Tibial nerve (tissue), 4 donors: ENCODE data around the gene SNX33. TPM values are rescaled to one million over a fixed set of nuclear protein-coding genes. Genes with fewer than 3 reads are reported as not detected.

Experiments used
- DNase-seq, 2 donors: peaks; one replicate each; pipeline ENCODE4 v3.0.0-alpha.2; 2019; ENCODE audit warnings: low spot score in 2 of 2
- H3K27ac ChIP-seq, 4 donors: fragments of 200-600 bp; sonication (generic) in 3 of 4; one replicate each; pipeline ENCODE4 v1.5.1; 2017 to 2019; ENCODE audit warnings: mild to moderate bottlenecking in 1 of 4
- H3K27me3 ChIP-seq, 2 donors: fragments of 200-600 bp; sonication (generic) in 1 of 2; one replicate each; pipeline versions ENCODE4 v1.5.1 to v1.6.0; 2017 to 2019
- H3K36me3 ChIP-seq, 3 donors: fragments of 200-600 bp; sonication (generic); one replicate each; pipeline ENCODE4 v1.5.1; 2018 to 2019
- H3K4me1 ChIP-seq, 4 donors: fragments of 200-600 bp; sonication (generic) in 3 of 4; one replicate each; pipeline ENCODE4 v1.5.1; 2017 to 2019
- H3K4me3 ChIP-seq, 4 donors: fragments of 200-600 bp; sonication (generic) in 3 of 4; one replicate each; pipeline ENCODE4 v1.5.1; 2017 to 2019; ENCODE audit warnings: mild to moderate bottlenecking in 1 of 4, moderate library complexity in 1 of 4
- H3K9me3 ChIP-seq, 4 donors: fragments of 200-600 bp; sonication (generic) in 3 of 4; one replicate each; pipeline ENCODE4 v1.5.1; 2017 to 2019
- EP300 ChIP-seq, 2 donors: sonication (generic); formaldehyde crosslinking; IDR thresholded peaks; one replicate each; pipeline ENCODE4 v1.6.1; 2017; ENCODE audit warnings: antibody characterized with exemption in 2 of 2, mild to moderate bottlenecking in 1 of 2
- POLR2A ChIP-seq, 2 donors: fragments of 450-650 bp; IDR thresholded peaks; one replicate each; pipeline ENCODE4 v1.6.1; 2017; ENCODE audit warnings: antibody characterized with exemption in 2 of 2, mild to moderate bottlenecking in 2 of 2, moderate library complexity in 2 of 2
- WGBS, 2 donors: methylation state at CpG; one replicate each; pipeline ENCODE4 v1.1.5; 2018; 5-methylcytosine and 5-hydroxymethylcytosine counted together
- total RNA-seq, 4 donors: library from RNA; depleted of rRNA; stranded (reverse); fragments of >200 nt; gene quantifications; one replicate each; pipeline ENCODE4 v1.1.0, GENCODE V29; 2016
- TF ChIP-seq, protein P1 (sequence below), 5 experiments: fragments of 200-600 bp in 3 of 5; fragments of 450-650 bp in 2 of 5; sonication (generic) in 3 of 5; IDR thresholded peaks; one replicate each; pipeline ENCODE4 v1.5.1; 2016 to 2019; ENCODE audit warnings: antibody characterized with exemption in 5 of 5, mild to moderate bottlenecking in 3 of 5, moderate library complexity in 2 of 5

SNX33 gene
- total RNA-seq, 4 donors from 2014 or later = 29.7 to 44.9 (median 31.1) TPM

DNA sequence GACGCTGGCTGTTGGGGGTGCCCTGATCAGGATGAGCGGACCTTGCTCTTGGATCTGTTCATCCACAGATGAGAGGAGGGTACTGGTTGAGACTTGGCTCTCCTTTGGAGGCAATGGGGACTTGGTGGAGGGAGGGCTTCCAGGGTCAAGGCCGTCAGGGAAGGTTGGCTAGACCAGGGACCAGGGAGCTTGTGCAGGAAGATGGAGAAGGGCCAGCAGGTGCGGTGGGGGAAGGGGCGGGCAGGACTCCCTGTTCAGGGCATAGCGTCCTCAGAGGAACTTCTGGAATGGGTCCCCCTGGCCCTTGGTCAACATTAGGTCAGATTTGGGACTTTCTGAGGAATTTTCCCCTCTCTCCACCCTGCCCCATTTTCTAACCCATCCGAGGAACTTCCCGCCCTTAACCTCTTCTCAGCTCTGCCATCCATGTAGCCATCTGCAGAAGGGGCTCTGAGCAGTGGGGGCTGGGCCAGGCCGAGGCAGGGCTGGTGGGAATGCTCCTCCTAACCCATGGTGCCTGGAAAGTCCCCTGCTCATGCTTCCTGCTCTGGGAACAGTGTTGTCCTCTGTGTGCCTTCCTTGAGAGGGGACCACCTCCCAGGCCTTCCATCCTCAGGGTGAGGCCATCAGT is 11.5 kb downstream of the SNX33 start:
- TF ChIP-seq, protein P1, sequence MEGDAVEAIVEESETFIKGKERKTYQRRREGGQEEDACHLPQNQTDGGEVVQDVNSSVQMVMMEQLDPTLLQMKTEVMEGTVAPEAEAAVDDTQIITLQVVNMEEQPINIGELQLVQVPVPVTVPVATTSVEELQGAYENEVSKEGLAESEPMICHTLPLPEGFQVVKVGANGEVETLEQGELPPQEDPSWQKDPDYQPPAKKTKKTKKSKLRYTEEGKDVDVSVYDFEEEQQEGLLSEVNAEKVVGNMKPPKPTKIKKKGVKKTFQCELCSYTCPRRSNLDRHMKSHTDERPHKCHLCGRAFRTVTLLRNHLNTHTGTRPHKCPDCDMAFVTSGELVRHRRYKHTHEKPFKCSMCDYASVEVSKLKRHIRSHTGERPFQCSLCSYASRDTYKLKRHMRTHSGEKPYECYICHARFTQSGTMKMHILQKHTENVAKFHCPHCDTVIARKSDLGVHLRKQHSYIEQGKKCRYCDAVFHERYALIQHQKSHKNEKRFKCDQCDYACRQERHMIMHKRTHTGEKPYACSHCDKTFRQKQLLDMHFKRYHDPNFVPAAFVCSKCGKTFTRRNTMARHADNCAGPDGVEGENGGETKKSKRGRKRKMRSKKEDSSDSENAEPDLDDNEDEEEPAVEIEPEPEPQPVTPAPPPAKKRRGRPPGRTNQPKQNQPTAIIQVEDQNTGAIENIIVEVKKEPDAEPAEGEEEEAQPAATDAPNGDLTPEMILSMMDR (IDR thresholded peaks at IDR 0.05) = no peak
- Histone ChIP-seq H3K27me3 (no peaks in the 10 kb centered on the region), H3K9me3 (no peaks in the 10 kb centered on the region), H3K4me1 (peaks cover 0 to 78% (median 39%) of the 10 kb centered on the region in 4 donors), H3K27ac (peak overlapping the region; percentile 63 to 97 (median 86)), H3K4me3 (no peak overlapping the region), H3K36me3 (peaks cover 0 to 59% (median 5%) of the 10 kb centered on the region in 3 donors)
- 65 to 67% methylated on average over 8 to 9 of the region's 9 CpGs for WGBS, 2 donors
- DNase-seq = no peak

DNA sequence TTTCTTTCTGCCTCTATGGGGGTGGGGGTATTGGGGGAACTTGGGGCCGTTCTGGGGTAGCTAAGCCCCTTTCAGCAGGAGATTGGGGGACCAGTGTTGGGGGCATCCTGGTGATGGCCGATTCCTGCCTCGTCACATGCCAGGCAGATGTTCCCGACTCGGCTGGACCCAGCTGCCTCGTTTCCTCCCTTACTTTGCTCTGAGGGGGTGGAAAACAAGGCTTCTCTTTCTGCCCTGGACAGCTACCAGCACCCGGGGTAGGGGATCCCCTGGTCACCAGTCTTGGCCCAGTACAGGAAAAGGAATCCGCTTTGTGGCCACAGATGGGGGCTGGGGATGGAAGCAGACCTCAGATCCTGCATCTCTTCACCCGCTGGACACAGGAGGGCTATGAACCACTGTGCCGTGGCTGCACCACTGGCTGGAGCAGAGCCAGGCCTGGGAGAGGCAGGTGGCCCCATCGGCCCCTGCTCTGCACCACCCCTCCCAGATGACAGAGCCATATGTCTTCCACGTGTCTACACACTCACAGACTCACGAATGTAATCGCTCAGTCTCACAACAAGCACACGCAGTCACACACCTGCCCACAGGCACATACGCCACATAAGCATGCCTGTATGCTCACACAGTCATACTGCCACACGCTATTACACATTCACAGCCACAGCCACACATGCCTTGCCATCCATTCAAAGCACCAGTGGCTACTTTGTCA is 12.4 kb downstream of the SNX33 start:
- Histone ChIP-seq H3K27ac (peak overlapping the region; percentile 63 to 97 (median 86)), H3K9me3 (no peaks in the 10 kb centered on the region), H3K4me1 (peaks cover 0 to 70% (median 34%) of the 10 kb centered on the region in 4 donors), H3K27me3 (no peaks in the 10 kb centered on the region), H3K4me3 (no peak overlapping the region), H3K36me3 (peaks cover 0 to 51% (median 5%) of the 10 kb centered on the region in 3 donors)
- TF ChIP-seq, protein P1 (IDR thresholded peaks at IDR 0.05) = no peak
- TF ChIP-seq EP300 (IDR thresholded peaks at IDR 0.05) (no peak), POLR2A (IDR thresholded peaks at IDR 0.05) (no peak)
- 62 to 63% methylated on average over 13 to 17 of the region's 17 CpGs for WGBS, 2 donors
- no peak for DNase-seq

DNA sequence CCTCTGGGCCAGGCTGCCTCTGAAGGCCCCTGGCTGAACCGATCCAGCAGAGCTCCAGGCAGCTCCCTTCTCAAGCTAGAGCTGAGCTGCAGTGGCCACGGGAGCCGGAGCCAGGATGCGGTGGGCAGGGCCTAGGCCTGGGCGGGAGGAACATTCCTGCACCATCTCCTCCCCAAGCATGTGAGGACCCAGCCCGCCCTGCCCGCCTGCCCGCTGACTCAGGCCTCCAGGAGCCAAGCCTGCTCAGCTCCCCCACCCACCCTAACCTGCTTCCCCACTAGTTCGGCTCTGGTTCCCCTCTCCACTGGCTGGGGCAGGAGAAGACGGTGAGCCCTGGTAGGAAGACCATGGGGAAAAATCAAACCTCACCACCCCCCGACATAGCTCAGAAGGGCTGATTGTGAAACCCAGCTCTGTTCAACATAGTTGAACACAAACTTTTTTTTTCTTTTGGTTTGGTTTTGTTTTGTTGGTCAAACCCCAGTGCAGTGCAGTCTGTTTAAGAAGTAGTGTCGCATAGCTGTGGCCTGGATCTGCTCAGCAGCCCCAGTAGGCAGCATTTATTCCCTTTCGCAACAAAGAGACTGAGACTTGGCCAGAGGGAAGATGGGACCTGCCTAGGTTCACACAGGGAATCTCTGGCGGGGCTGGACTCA is 13.5 kb downstream of the SNX33 start:
- H3K27ac ChIP-seq = peak overlapping the region; percentile 63 to 97 (median 86)
- TF ChIP-seq, protein P1 (IDR thresholded peaks at IDR 0.05) = no peak
- peak in 1 of 2 donors; percentile 71 for TF ChIP-seq POLR2A (IDR thresholded peaks at IDR 0.05)
- TF ChIP-seq EP300 (IDR thresholded peaks at IDR 0.05) = peak; percentile 64 to 83
- peak; percentile 78 to 79 for DNase-seq
- H3K36me3 ChIP-seq = peaks cover 0 to 40% (median 5%) of the 10 kb centered on the region in 3 donors
- no peaks in the 10 kb centered on the region for H3K9me3 ChIP-seq
- 33 to 45% methylated on average over 7 to 10 of the region's 14 CpGs for WGBS, 2 donors
- H3K27me3 ChIP-seq = no peaks in the 10 kb centered on the region
- peaks cover 0 to 66% (median 31%) of the 10 kb centered on the region in 4 donors for H3K4me1 ChIP-seq
- H3K4me3 ChIP-seq = peak overlapping the region in 2 of 4 donors; percentile 12 to 20

DNA sequence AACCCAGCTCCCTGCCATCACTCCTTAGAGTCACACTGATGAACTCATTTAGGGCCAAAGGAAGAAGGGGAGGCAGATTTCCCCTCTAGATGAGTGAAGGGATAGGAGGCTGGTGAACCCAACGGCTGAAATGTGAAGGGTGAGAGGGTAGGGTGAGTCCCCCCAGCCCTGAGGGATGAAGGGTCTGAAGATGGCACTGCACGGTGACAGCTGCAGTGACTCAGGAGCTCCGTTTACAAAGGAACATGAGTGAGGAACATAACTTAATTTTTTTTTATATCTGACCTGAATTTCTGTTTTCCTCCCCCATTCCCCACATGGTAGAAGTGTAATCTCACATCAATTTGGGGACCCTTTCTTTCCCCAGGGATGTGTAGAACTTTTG is 14.0 kb downstream of the SNX33 start:
- TF ChIP-seq EP300 (IDR thresholded peaks at IDR 0.05) = no peak
- TF ChIP-seq, protein P1 (IDR thresholded peaks at IDR 0.05) = no peak
- TF ChIP-seq POLR2A (IDR thresholded peaks at IDR 0.05) = no peak
- Histone ChIP-seq H3K36me3 (peaks cover 0 to 35% (median 5%) of the 10 kb centered on the region in 3 donors), H3K4me3 (no peak overlapping the region), H3K9me3 (no peaks in the 10 kb centered on the region), H3K4me1 (peaks cover 0 to 69% (median 36%) of the 10 kb centered on the region in 4 donors), H3K27me3 (no peaks in the 10 kb centered on the region), H3K27ac (peak overlapping the region; percentile 63 to 97 (median 86))
- DNase-seq = no peak
- WGBS, 2 donors = 57 to 65% methylated on average over 3 of the region's 3 CpGs
